Esophagus muscularis mucosa (tissue), 4 donors: ENCODE results near the gene NSD2. TPM values are rescaled to one million over a fixed set of nuclear protein-coding genes. Genes with fewer than 3 reads are reported as not detected.
A peak's percentile ranks its signal among the peaks of the same experiment; 100 is the strongest.
"Not testable (repeated sequence)": the region's sequence is repeated elsewhere in the genome, so short reads cannot be mapped to it uniquely, and the experiment has no call there.

Experiments
- DNase-seq: peaks from one replicate; pipeline ENCODE4 v3.0.0-alpha.2; 2017; ENCODE audit errors: extremely low spot score
- H3K27ac ChIP-seq, 4 donors: fragments of 200-600 bp; sonication (generic); replicated peaks in 1 of 4; 1 replicate in 3 of 4; 2 replicates in 1 of 4; pipeline ENCODE4 v1.5.1; 2016 to 2019; ENCODE audit warnings: mild to moderate bottlenecking in 1 of 4
- H3K27me3 ChIP-seq, 4 donors: fragments of 200-600 bp; sonication (generic); one replicate each; pipeline versions ENCODE4 v1.5.1 to v1.6.0; 2016 to 2019
- H3K36me3 ChIP-seq, 4 donors: fragments of 200-600 bp; sonication (generic); one replicate each; pipeline ENCODE4 v1.5.1; 2016 to 2019
- H3K4me1 ChIP-seq, 4 donors: fragments of 200-600 bp; sonication (generic); one replicate each; pipeline ENCODE4 v1.5.1; 2016 to 2019
- H3K4me3 ChIP-seq, 4 donors: fragments of 200-600 bp; sonication (generic); 1 replicate in 2 of 4; 2 replicates in 2 of 4; pipeline ENCODE4 v1.5.1; 2016 to 2019; ENCODE audit warnings: mild to moderate bottlenecking in 4 of 4, moderate library complexity in 1 of 4
- H3K9me3 ChIP-seq, 4 donors: fragments of 200-600 bp; sonication (generic); 1 replicate in 3 of 4; 2 replicates in 1 of 4; pipeline ENCODE4 v1.5.1; 2016 to 2019
- CTCF ChIP-seq, 3 experiments: fragments of 200-600 bp in 2 of 3; fragments of 450-650 bp in 1 of 3; sonication (generic) in 2 of 3; IDR thresholded peaks; one replicate each; pipeline ENCODE4 v1.5.1; 2017 to 2019; ENCODE audit warnings: antibody characterized with exemption in 3 of 3, mild to moderate bottlenecking in 2 of 3, moderate library complexity in 1 of 3
- EP300 ChIP-seq: sonication (generic); formaldehyde crosslinking; IDR thresholded peaks from one replicate; pipeline ENCODE4 v1.6.1; 2017; ENCODE audit warnings: antibody characterized with exemption
- POLR2A ChIP-seq: fragments of 450-650 bp; IDR thresholded peaks from one replicate; pipeline ENCODE4 v1.6.1; 2017; ENCODE audit warnings: antibody characterized with exemption, moderate library complexity, mild to moderate bottlenecking, low read depth
- POLR2AphosphoS5 ChIP-seq, 2 donors: sonication (generic); formaldehyde crosslinking; IDR thresholded peaks; one replicate each; pipeline ENCODE4 v1.6.1; 2017; ENCODE audit warnings: antibody characterized with exemption in 2 of 2
- WGBS: methylation state at CpG from one replicate; pipeline ENCODE4 v1.1.5; 2018; 5-methylcytosine and 5-hydroxymethylcytosine counted together
- intact Hi-C: fragments of 100-400 bp; cut with DNase I; formaldehyde crosslinking; loops from one replicate; pipeline ENCODE4 v1.15.1; 2023
- small RNA-seq, 3 donors: library from RNA; depleted of rRNA; stranded (forward); fragments of <200 nt; gene quantifications; one replicate each; pipeline ENCODE3, GENCODE V24; 2016
- total RNA-seq, 4 donors: library from RNA; depleted of rRNA; stranded (reverse); fragments of >200 nt; gene quantifications; one replicate each; pipeline versions ENCODE4 v1.1.0 to v1.2.1, GENCODE V29; 2016

The NSD2 gene
- total RNA-seq, 4 donors from 2014 or later = 31.8 to 44.2 (median 37.5) TPM

DNA sequence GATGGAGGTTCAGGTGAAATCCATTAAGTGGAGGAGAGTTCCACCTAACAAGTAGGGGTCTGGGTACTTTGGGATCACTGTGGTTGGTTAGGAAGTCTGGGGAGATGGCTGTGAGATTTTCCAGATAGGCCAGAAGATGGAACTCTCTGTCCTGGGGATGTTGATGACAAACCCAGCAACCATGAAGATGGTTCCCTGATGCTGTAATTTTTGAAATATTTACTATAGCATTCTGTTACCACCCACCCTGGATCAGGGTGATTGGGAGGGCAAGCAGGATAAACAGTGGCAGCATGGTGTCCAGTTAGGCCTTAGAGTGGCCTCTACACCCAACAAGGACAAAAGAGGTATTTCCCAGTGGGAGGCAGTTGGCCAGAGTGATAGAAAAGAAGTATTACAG is 153.5 kb downstream of the NSD2 start:
- Histone ChIP-seq H3K27me3 (peaks cover 0 to 52% (median 6%) of the 10 kb centered on the region in 4 donors), H3K36me3 (no peaks in the 10 kb centered on the region), H3K27ac (no peak overlapping the region), H3K9me3 (no peaks in the 10 kb centered on the region), H3K4me3 (no peak overlapping the region), H3K4me1 (no peaks in the 10 kb centered on the region)
- intact Hi-C loops = no loop called here
- no peak for DNase-seq
- TF ChIP-seq CTCF (IDR thresholded peaks at IDR 0.05) (no peak), EP300 (no peak), POLR2AphosphoS5 (IDR thresholded peaks at IDR 0.05) (no peak), POLR2A (no peak)

- Histone ChIP-seq H3K36me3 (no peaks in the 10 kb centered on the region), H3K4me3 (no peak overlapping the region), H3K27me3 (peaks cover 0 to 50% (median 7%) of the 10 kb centered on the region in 4 donors), H3K9me3 (no peaks in the 10 kb centered on the region), H3K4me1 (no peaks in the 10 kb centered on the region), H3K27ac (no peak overlapping the region)
- peak; percentile 42 for DNase-seq
- TF ChIP-seq POLR2AphosphoS5 (IDR thresholded peaks at IDR 0.05) (no peak), POLR2A (no peak), CTCF (IDR thresholded peaks at IDR 0.05) (no peak), EP300 (no peak)
- intact Hi-C loops = no loop called here
Observed at GRCh38 chr4:2025817-2026216, 154.6 kb downstream of the NSD2 start.

DNA sequence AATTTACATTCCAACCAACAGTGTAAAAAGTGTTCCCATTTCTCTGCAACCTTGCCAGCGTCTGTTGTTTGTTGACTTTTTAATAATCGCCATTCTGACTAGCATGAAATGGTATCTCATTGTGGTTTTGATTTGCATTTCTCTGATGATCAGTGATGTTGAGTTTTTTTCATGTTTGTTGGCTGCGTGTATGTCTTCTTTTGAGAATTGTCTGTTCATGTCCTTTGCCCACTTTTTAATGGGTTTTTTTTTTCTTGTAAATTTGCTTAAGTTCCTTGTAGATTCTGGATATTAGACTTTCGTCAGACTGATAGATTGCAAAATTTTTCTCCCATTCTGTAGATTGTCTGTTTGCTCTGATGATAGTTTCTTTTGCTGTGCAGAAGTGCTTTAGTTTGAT is 155.9 kb downstream of the NSD2 start:
- H3K27me3 ChIP-seq = peaks cover 0 to 41% (median 3%) of the 10 kb centered on the region in 4 donors
- DNase-seq, H3K27ac ChIP-seq, H3K4me3 ChIP-seq, H3K9me3 ChIP-seq, intact Hi-C loops, H3K36me3 ChIP-seq, H3K4me1 ChIP-seq: not testable (repeated sequence)
- 84% methylated on average over 4 of the region's 4 CpGs for WGBS

- H3K9me3 ChIP-seq, H3K4me1 ChIP-seq, H3K36me3 ChIP-seq, H3K27ac ChIP-seq, intact Hi-C loops, DNase-seq, H3K4me3 ChIP-seq: not testable (repeated sequence)
- peaks cover 0 to 29% (median 3%) of the 10 kb centered on the region in 4 donors for H3K27me3 ChIP-seq
Observed at GRCh38 chr4:2031161-2031560, 160.0 kb downstream of the NSD2 start.

Small RNA genes within 50 kb of the gene (small RNA-seq; reads per million reads assigned to genes)
- gene SCARNA22 = 21.1 to 60.6 (median 39.5) reads per million in 3 donors

Other genes with a start within 250 kb of the NSD2 start
- gene FAM53A, start 187.1 kb upstream of the NSD2 start, total RNA-seq = 10 to 100 TPM in 1 of 4 donors, 1 to 10 TPM in 3; 5.2 to 13.3 (median 8.9) TPM
- gene SLBP, start 159.1 kb upstream of the NSD2 start, total RNA-seq = 10 to 100 TPM; 41.5 to 56.1 (median 45.5) TPM
- gene TMEM129, start 150.1 kb upstream of the NSD2 start, total RNA-seq = 100 to 1,000 TPM in 1 of 4 donors, 10 to 100 TPM in 3; 59.3 to 101 (median 72.6) TPM
- gene TACC3, start 149.9 kb upstream of the NSD2 start, total RNA-seq = 1 to 10 TPM; 2.5 to 8.8 (median 5.8) TPM
- 1 to 10 TPM; 1.2 to 2.0 (median 1.6) TPM for gene FGFR3, start 78.1 kb upstream of the NSD2 start, total RNA-seq
- gene LETM1, start 15.2 kb upstream of the NSD2 start, total RNA-seq = 10 to 100 TPM; 23.7 to 34.7 (median 33.3) TPM
- 10 to 100 TPM; 15.4 to 23.7 (median 18.7) TPM for gene NELFA, start 137.6 kb downstream of the NSD2 start, total RNA-seq
- under 1 TPM; under 0.01 to 0.45 (median 0.20) TPM for gene NAT8L, start 187.9 kb downstream of the NSD2 start, total RNA-seq